OCI-LY7 (cell line): Measurements from ENCODE around the gene COL25A1.

Experiments
- CTCF ChIP-seq: fragments of 200-600 bp; sonication (generic); conservative IDR thresholded peaks from 2 replicates; pipeline ENCODE4 v1.5.1; 2014; ENCODE audit warnings: mild to moderate bottlenecking, antibody characterized with exemption, low read length, moderate library complexity, mixed read lengths
- EZH2phosphoT487 ChIP-seq: fragments of 200-600 bp; sonication (generic); IDR thresholded peaks from 2 replicates; pipeline ENCODE4 v1.6.1; 2018; ENCODE audit warnings: low read depth, borderline replicate concordance, mild to moderate bottlenecking, mixed run types, antibody characterized with exemption, low read length, moderate library complexity, mixed read lengths

- TF ChIP-seq EZH2phosphoT487 (no peak), CTCF (no peak)
Observed at GRCh38 chr4:109233570-109233969, 68.9 kb downstream of the COL25A1 start.
